Hepatocyte (in vitro differentiated cells): ENCODE data around the gene XPO5. TPM values are rescaled to one million over a fixed set of nuclear protein-coding genes. Genes with fewer than 3 reads are reported as not detected.

Experiments
- DNase-seq: peaks from one replicate; pipeline ENCODE4 v3.0.0-alpha.2; 2016; ENCODE audit warnings: low spot score
- H2AFZ ChIP-seq: fragments of 200-600 bp; sonication (generic); 2 replicates; pipeline ENCODE4 v1.6.0; 2016; ENCODE audit warnings: antibody characterized with exemption, mild to moderate bottlenecking
- H3K27ac ChIP-seq: fragments of 200-600 bp; sonication (generic); 2 replicates; pipeline ENCODE4 v1.5.1; 2016; ENCODE audit warnings: mild to moderate bottlenecking
- H3K27me3 ChIP-seq: fragments of 200-600 bp; sonication (generic); 2 replicates; pipeline ENCODE4 v1.6.1; 2016
- H3K36me3 ChIP-seq: fragments of 200-600 bp; sonication (generic); replicated peaks from 2 replicates; pipeline ENCODE4 v1.5.1; 2016; ENCODE audit warnings: low read depth; ENCODE audit not compliant: insufficient read depth
- H3K4me1 ChIP-seq: fragments of 200-600 bp; sonication (generic); 2 replicates; pipeline ENCODE4 v1.5.1; 2016; ENCODE audit warnings: mild to moderate bottlenecking, moderate library complexity; ENCODE audit not compliant: insufficient read depth
- H3K4me2 ChIP-seq: fragments of 200-600 bp; sonication (generic); 2 replicates; pipeline ENCODE4 v1.6.0; 2016
- H3K4me3 ChIP-seq: fragments of 200-600 bp; sonication (generic); 2 replicates; pipeline ENCODE4 v1.5.1; 2016; ENCODE audit warnings: mild to moderate bottlenecking
- H3K79me2 ChIP-seq: fragments of 200-600 bp; sonication (generic); 2 replicates; pipeline ENCODE4 v1.6.0; 2017; ENCODE audit warnings: mild to moderate bottlenecking
- H3K9me2 ChIP-seq: fragments of 200-600 bp; sonication (generic); replicated peaks from 2 replicates; pipeline ENCODE4 v1.6.0; 2017; ENCODE audit warnings: mild to moderate bottlenecking; ENCODE audit not compliant: insufficient read depth
- H3K9me3 ChIP-seq: fragments of 200-600 bp; sonication (generic); 2 replicates; pipeline ENCODE4 v1.5.1; 2016; ENCODE audit warnings: low read depth, mild to moderate bottlenecking
- H4K20me1 ChIP-seq: fragments of 200-600 bp; sonication (generic); 2 replicates; pipeline ENCODE4 v1.6.0; 2016; ENCODE audit warnings: mild to moderate bottlenecking; ENCODE audit not compliant: insufficient read depth, poor library complexity, severe bottlenecking
- EZH2 ChIP-seq: fragments of 200-600 bp; sonication (generic); IDR thresholded peaks from 2 replicates; pipeline ENCODE4 v1.6.1; 2016; ENCODE audit warnings: antibody characterized with exemption, mild to moderate bottlenecking, borderline replicate concordance
- EZH2phosphoT487 ChIP-seq: fragments of 200-600 bp; sonication (generic); IDR thresholded peaks from one replicate; pipeline ENCODE4 v1.6.1; 2018; ENCODE audit warnings: antibody characterized with exemption, mild to moderate bottlenecking, low read depth, moderate library complexity; ENCODE audit not compliant: unreplicated experiment, severe bottlenecking
- WGBS: methylation state at CpG from one replicate; pipeline ENCODE4 v1.1.6; 2016; ENCODE audit warnings: low lambda C conversion rate; ENCODE audit errors: missing lambda C conversion rate; 5-methylcytosine and 5-hydroxymethylcytosine counted together
- polyA plus RNA-seq: library from polyadenylated mRNA; unstranded; fragments of >200 nt; fragmentation: Nextera tagmentation; extraction: Ambion mirVana; gene quantifications from 2 replicates; pipeline ENCODE4 v1.2.1, GENCODE V29; 2016
- total RNA-seq: library from RNA; depleted of rRNA; stranded (reverse); fragments of >200 nt; gene quantifications from 2 replicates; pipeline ENCODE4 v1.2.3, GENCODE V29; 2014
- TF ChIP-seq, protein P1 (sequence below): fragments of 200-600 bp; sonication (generic); IDR thresholded peaks from 2 replicates; pipeline ENCODE4 v1.5.1; 2016; ENCODE audit warnings: antibody characterized with exemption, mild to moderate bottlenecking; ENCODE audit not compliant: poor library complexity

Gene XPO5
- total and polyA plus RNA-seq, 2 experiments from 2014 or later, result 16.2 to 23.4 TPM

DNA sequence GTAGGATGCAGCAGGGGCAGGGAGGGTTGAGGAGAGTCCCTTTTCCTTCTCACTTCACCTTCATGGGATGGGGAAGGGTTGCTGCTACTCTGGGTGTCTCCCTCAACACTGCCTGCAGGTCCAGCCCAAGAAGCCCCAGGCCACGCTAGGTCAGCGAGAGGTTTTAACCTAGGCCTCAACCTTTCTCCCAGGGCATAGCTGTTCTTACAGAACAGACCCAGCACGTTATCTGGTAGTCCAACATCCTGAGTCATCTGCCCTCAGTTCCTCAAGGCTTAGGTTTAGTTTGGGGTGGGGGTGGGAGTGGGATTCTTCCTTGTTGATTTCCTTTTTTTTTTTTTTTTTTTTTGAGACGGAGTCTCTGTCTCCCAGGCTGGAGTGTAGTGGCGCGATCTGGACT lies 81.5 kb downstream of the XPO5 start:
- no peaks in the 10 kb centered on the region for H3K9me2 ChIP-seq
- peaks cover 27% of the 10 kb centered on the region for H3K79me2 ChIP-seq
- H3K27me3 ChIP-seq, result no peaks in the 10 kb centered on the region
- H3K9me3 ChIP-seq, result no peaks in the 10 kb centered on the region
- H3K4me2 ChIP-seq, result no peak overlapping the region
- peaks cover 47% of the 10 kb centered on the region for H3K4me1 ChIP-seq
- no peaks in the 10 kb centered on the region for H3K36me3 ChIP-seq
- no peak overlapping the region for H2AFZ ChIP-seq
- H4K20me1 ChIP-seq, result peaks cover 33% of the 10 kb centered on the region
- DNase-seq, result no peak
- TF ChIP-seq EZH2phosphoT487, result no peak
- TF ChIP-seq, protein P1, sequence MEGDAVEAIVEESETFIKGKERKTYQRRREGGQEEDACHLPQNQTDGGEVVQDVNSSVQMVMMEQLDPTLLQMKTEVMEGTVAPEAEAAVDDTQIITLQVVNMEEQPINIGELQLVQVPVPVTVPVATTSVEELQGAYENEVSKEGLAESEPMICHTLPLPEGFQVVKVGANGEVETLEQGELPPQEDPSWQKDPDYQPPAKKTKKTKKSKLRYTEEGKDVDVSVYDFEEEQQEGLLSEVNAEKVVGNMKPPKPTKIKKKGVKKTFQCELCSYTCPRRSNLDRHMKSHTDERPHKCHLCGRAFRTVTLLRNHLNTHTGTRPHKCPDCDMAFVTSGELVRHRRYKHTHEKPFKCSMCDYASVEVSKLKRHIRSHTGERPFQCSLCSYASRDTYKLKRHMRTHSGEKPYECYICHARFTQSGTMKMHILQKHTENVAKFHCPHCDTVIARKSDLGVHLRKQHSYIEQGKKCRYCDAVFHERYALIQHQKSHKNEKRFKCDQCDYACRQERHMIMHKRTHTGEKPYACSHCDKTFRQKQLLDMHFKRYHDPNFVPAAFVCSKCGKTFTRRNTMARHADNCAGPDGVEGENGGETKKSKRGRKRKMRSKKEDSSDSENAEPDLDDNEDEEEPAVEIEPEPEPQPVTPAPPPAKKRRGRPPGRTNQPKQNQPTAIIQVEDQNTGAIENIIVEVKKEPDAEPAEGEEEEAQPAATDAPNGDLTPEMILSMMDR, result no peak
- no peak for TF ChIP-seq EZH2
- 76% methylated on average over 4 of the region's 6 CpGs for WGBS
- H3K4me3 ChIP-seq, result no peak overlapping the region
- peak overlapping the region; percentile 3 for H3K27ac ChIP-seq

DNA sequence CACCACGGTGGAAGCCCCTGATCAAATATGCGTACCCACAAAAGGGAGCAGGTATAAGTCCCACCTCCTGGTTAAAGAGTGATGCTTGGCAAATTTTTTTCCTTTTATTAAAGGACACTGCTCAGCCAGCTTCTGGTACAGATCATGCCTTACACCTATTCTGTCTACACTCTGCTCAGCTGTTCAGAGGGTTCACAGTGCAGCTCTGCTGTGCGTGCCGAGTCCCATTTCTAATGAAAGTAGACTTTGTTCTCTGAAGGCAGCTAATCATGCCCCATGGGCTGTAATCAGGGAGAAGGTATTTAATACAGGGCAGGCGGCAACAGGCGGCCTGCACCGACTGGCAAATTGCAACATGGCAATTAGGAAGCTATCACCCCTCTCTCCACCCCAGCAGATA lies 82.0 kb downstream of the XPO5 start:
- Histone ChIP-seq H2AFZ (no peak overlapping the region), H3K4me2 (no peak overlapping the region), H3K79me2 (peaks cover 31% of the 10 kb centered on the region), H3K9me3 (no peaks in the 10 kb centered on the region), H3K9me2 (no peaks in the 10 kb centered on the region), H3K4me1 (peaks cover 47% of the 10 kb centered on the region), H4K20me1 (peaks cover 38% of the 10 kb centered on the region), H3K27ac (peak overlapping the region; percentile 60), H3K36me3 (no peaks in the 10 kb centered on the region), H3K27me3 (no peaks in the 10 kb centered on the region), H3K4me3 (no peak overlapping the region)
- 70% methylated on average over 7 of the region's 7 CpGs for WGBS
- peak; percentile 60 for DNase-seq
- TF ChIP-seq, protein P1, result no peak
- TF ChIP-seq EZH2, result no peak
- no peak for TF ChIP-seq EZH2phosphoT487

DNA sequence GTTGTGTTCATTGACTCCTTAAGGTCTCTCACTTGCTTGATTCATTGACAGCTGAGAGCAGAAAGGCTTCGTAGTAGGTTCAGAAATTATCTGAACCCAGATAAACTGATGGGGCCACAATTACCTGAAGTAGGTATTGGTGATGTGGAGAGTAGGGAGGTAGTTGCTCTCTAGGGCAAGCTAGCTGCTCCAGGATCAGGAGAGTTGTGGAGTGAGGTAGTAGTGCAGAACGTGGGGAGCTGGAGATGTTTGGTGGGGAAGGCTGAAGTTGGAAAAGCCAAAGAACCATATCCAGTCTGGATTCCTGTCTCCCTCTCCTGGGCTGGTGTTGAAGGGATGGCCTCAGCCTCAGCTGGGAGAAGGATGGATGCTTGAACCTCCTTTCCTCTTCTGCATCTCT lies 82.6 kb downstream of the XPO5 start:
- Histone ChIP-seq H3K4me3 (no peak overlapping the region), H3K4me2 (no peak overlapping the region), H3K27me3 (no peaks in the 10 kb centered on the region), H4K20me1 (peaks cover 38% of the 10 kb centered on the region), H3K4me1 (peaks cover 47% of the 10 kb centered on the region), H3K9me2 (no peaks in the 10 kb centered on the region), H3K27ac (peak overlapping the region; percentile 60), H2AFZ (no peak overlapping the region), H3K9me3 (no peaks in the 10 kb centered on the region), H3K79me2 (peaks cover 37% of the 10 kb centered on the region), H3K36me3 (no peaks in the 10 kb centered on the region)
- no peak for DNase-seq
- TF ChIP-seq EZH2, result no peak
- TF ChIP-seq EZH2phosphoT487, result no peak
- TF ChIP-seq, protein P1, result no peak
- 83% methylated on average over 2 of the region's 2 CpGs for WGBS

DNA sequence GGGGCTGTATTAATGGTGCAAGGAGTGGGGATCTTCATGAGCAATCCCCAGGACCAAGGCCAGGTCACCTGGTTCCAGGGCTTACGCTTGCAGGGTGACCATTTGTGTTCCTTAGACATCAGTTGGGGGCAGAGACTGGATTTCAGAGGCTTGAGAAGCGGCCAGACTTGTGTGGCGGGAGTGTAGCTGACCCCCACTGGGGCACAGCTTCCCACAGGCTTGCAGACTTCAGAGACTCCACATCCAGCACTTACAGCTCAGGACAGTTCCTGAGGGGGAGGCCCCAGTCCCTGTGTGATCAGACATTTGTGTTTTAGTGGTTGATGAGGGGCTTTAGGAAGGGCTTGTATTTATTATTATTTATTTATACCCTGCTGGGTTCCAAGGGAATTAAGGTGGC lies 83.2 kb downstream of the XPO5 start:
- no peaks in the 10 kb centered on the region for H3K9me2 ChIP-seq
- no peak overlapping the region for H2AFZ ChIP-seq
- TF ChIP-seq EZH2phosphoT487, result no peak
- H3K36me3 ChIP-seq, result no peaks in the 10 kb centered on the region
- no peak overlapping the region for H3K4me3 ChIP-seq
- peak overlapping the region; percentile 25 for H3K4me2 ChIP-seq
- DNase-seq, result no peak
- H3K27me3 ChIP-seq, result no peaks in the 10 kb centered on the region
- peaks cover 43% of the 10 kb centered on the region for H3K79me2 ChIP-seq
- peak overlapping the region; percentile 60 for H3K27ac ChIP-seq
- 86% methylated on average over 3 of the region's 3 CpGs for WGBS
- H3K4me1 ChIP-seq, result peaks cover 47% of the 10 kb centered on the region
- H3K9me3 ChIP-seq, result no peaks in the 10 kb centered on the region
- H4K20me1 ChIP-seq, result peaks cover 41% of the 10 kb centered on the region
